Measurements from ENCODE around the gene GALNT14.
A peak's percentile ranks its signal among the peaks of the same experiment; 100 is the strongest.
"Not testable (repeated sequence)": the region's sequence is repeated elsewhere in the genome, so short reads cannot be mapped to it uniquely, and the experiment has no call there.

GALNT14 gene

DNA sequence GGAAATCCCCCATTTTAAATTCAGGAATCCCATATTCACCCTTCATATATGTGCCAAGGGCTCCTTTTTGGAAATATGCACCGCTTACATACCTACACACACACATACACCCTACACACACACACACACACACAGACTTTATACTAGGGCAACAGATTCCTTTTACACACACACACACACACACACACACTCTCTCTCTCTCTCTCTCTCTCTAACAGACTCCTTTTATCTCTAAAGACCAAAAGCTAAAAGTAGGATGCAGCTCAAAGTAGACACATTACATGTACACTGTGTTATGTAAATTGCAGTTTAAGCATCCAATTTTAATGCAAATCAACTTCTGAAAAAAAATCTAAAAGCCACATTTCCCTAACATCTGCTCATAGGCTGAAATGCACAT, 200.0 kb downstream of the GALNT14 start:
- DNase-seq (ENCODE audit: low spot score), result no peak

DNA sequence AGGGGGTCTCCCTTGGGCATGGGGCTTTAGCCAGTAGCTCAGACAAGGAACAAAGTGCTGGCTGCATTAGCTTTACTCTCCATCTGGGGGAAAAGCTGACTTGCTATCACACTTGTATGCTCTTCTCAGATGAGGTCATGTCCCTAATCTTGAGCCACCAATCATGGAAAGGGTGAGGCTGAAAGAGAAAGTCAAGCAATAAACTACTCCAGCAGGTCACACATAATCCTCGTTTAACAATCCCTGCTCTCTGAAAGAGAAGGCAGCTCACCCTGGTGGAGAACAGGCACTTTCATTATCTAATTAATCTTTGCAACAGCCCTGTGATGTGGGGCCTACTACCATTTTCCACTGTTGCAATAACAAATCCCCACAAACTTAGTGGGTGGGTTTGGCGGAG, 201.3 kb downstream of the GALNT14 start:
- no peak for DNase-seq (ENCODE audit: low spot score)

DNA sequence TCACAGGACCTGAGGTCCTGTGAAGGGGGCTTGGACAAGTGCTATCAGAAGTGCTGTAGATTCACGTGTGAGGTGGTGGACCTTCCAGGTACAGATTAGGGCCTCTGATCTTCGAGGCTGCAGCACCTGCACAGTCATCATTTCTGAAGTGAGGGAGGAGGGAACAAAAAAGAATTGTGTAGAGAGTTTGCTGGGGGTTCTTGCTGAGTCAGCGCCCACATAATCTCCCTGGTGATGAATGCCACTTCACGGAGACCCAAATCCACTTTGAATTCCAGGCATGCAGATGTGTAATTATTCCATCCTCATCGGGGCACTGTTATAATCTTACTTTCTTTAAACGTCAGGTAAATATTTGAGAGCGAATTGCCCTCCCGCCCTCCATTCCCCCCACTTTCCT, 202.4 kb downstream of the GALNT14 start:
- no peak for DNase-seq (ENCODE audit: low spot score)

DNA sequence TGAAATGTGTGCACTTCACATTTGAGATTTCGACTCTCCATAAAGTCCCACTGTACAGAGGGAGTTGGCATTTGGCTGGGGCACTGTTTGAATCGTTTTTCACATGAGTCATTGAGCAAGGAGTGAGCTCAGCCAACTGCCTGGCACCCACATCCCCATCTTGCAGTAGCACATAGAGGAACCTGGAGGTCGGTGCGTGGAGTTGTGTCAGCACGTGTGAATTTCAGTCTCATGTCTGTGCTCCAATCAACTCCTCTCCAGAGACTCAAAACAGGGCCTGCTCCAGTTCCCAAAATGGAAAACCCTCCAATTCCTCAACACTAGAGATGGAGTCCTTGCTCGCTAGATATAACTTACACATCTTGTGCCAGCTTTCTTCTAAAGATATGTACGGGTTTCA, 204.2 kb downstream of the GALNT14 start:
- DNase-seq (ENCODE audit: low spot score), result no peak

DNA sequence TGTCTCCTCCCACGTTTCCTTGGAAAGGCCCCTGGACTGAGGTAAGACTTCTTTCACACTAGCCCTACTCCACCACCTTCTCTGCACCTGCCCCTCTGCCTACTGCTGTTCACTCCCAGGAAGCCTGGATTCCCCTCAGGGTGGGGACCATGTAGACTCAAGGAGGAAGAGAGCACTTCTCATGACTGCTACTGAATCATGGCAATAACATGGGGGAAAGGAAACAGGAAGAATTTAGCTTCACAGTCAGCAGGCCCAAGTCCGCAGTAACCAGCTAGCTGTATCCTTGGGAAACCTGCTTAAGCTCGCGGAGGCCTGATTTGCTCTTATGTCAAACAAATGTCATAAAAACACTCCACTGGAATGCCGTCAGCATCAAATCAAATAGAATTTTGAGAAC, 204.7 kb downstream of the GALNT14 start:
- no peak for DNase-seq (ENCODE audit: low spot score)

DNA sequence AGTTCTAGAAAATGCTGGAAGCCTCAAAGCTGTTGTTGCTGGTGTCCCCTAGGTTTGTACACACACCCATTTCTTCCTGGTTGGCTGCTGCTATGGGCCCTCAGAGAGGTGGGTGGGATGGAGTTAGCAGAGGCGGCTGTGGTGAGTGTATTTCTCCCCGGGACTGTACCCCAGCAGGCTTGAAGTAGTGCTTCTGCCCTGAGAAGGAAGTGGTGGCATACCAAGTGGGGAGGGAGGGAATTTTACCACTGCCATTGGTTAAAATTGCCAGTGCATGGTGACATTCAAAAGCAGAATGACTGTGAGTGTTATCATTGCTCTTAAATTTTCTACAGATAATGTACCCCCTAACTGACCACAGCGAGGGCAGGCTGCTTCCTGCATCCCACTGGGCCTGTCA, 205.4 kb downstream of the GALNT14 start:
- no peak for DNase-seq (ENCODE audit: low spot score)

DNA sequence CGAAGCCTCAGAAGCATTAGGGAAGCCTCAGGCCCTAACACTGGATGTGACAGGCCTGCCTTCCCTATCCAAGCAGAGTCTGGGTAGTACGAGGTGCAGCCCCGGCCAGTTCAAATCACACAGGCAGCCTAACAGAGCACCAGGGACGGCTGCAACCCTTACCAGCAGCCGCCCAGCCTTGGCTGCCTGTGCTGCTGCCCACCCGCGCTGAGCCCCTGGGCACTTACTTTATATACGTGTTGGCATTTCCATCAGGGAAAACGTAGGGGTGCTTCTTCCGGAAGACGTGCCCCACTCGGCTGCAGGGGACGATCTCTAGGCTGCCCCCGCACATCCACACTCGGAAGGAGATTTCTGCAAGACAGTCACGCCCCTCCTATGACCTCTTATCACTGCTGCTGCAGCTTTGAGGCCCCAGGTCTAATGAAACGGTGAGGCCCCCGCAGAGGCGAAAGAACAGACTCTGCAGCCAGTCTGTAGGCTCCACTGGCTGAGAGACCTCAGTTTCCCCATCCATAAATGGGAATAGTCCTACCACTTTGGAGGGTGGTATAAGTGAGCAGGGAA, 206.3 kb downstream of the GALNT14 start:
- no peak for DNase-seq (ENCODE audit: low spot score)

DNA sequence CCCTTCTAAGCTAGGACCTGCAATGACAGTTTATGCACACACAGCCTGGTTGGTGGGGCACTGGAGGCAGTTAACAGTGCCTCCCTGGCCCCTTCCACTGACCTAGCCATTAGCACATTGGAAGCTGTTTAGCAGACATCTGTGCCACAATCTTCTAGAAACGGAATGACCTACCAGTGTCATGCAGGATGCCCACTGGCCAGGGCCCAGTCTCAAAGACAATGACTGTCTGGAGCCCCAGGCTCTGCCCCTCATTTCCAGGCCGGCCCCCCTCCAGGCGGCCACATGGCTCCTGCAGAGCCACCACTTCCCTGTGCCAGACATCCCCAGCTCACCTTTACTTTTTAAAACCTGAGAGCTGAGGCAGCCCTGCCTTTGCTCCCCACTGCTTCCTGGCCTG, 207.5 kb downstream of the GALNT14 start:
- peak; percentile 25 for DNase-seq (ENCODE audit: low spot score)

DNA sequence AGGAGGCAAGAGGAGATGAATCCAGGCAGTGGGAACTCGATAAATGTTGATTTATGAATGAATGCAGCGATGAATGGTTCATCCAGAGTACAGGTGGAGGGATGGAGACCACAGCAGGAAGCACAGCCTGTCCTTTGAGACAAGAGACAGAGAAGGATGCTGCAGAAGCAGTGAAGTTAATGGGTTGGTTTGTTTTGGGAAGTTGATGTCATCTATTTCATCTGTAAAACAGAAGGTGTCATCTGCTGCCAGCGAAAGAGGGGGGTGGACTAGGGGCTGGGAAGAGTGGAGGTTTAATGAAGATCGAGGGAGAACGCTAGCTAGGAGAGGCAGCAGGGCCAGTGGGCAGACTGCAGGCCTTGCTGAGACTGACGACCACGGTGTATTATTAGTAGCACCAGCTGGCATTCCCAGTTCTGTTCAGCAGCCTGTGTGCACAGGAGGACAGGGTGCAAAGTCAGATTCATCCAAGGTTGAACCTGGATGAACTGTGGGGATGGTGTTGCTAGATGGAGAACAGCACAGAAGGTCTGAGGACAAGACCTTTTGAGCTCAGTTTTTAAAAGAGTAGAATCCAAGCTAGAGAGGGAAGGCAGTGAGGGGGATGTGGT, 210.7 kb downstream of the GALNT14 start:
- peak; percentile 60 for DNase-seq (ENCODE audit: low spot score)

DNA sequence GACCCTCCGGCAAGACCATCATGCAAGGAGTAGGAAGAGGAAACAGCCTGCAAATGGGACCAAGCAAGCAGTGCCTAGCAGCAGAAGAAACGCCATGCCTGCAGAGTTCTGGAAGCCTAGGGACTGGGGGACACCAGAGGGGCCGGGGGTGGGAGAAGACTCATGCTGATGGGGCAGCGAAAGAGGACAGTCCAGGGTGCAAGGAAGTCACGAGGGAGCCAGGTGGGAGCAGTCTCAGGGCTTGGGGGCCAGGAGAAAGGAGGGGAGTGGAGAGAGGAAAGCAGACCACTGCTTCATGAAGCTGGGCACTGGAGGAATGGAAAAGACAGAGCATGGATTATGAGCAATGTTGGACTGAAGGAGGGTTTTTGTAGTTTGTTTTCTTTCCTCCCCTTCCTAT, 211.6 kb downstream of the GALNT14 start:
- no peak for DNase-seq (ENCODE audit: low spot score)

DNA sequence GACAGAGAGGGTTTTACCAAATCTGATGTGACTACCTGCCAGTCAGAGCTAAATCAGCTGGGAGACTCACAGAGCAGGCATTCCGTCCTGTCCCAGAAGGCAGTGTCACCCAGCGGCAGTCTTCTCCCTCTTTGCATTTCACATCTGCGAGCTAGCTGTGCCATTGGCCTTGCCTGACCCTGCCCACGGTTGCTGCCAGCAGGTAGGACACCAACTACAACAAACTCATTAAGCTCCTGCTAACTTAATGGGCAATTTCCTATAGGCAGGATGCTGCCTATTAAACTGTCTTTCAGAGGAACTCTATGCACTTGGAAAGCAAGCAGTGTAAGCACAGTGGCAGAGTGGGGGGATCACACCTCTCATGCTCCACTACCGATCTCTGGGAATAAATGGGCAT, 214.6 kb downstream of the GALNT14 start:
- DNase-seq (ENCODE audit: low spot score), result no peak

DNA sequence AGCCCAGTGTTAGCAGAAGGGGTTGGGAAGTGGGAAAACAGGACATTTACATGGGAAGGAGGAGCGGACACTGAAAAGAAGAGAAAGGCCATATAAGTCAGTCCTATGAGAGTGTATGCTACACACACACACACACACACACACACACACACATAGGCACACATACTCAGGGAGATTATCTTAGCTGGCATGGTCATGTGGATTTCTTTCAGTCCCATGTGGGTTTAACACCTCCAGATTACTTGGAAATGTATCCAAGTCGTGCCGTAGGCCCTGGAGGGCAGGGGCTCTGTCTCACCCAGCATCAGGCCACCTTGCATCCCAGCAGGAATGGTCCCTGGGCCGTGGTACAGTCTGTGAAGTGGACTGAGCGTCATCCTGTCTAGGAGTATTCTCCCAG, 217.7 kb downstream of the GALNT14 start:
- DNase-seq (ENCODE audit: low spot score), result no peak

DNA sequence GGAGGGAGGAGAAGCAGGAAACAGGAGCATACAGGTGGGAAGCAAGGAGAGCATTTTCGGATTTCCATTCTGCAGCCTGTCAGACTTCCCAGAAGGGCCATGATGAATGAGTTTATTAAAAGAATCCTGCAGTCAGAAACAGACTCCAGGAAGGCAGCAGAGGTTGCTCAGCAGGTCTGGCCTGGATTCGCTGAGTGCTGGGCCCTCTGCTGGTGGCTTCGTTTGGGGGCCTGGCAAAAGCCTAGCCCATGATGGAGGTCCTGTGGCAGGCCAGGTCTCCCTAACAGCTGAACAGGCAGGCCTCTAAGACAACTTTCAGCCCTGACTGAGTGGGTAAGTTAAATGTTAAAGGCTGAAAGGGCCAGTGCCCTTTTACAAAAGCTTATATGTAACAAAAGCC, 222.8 kb downstream of the GALNT14 start:
- peak; percentile 7 for DNase-seq (ENCODE audit: low spot score)

DNA sequence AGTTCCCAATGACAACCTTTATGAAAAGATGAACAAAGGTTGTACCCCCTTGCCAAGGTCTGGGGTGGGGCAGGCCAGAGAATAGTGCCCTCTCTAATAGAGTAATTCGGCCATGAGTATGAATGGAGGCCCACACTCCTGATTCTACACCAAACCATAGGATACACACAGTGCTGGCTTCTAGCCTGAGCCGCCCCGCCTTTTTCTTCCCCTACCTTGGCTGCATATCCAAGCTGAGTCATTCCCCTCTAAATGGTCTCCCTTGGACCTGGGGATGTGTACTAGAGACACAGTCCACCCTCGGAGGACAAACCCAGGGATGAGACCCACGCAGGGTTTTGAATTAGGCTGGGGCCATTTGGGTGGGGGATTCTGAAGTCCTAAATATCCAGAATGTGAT, 223.8 kb downstream of the GALNT14 start:
- no peak for DNase-seq (ENCODE audit: low spot score)

DNA sequence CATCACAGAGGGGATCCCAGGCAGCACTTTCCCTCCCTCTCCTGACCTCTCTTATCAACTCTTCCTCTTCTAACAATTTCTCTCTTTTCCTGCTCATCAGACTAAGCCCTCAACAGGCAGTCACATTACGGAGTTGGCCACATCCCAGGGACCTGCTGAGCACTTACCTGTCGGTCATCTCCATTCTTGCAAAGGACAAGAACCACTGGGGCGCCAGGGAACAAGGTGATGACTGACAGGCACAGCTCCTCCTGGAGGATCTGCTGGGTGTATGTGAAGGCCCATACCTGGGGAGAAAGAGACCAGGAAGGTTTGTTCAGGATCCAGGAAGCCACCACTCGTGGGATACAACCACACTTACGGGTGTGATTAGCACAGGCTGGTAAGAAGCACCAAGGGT, 226.2 kb downstream of the GALNT14 start:
- no peak for DNase-seq (ENCODE audit: low spot score)

DNA sequence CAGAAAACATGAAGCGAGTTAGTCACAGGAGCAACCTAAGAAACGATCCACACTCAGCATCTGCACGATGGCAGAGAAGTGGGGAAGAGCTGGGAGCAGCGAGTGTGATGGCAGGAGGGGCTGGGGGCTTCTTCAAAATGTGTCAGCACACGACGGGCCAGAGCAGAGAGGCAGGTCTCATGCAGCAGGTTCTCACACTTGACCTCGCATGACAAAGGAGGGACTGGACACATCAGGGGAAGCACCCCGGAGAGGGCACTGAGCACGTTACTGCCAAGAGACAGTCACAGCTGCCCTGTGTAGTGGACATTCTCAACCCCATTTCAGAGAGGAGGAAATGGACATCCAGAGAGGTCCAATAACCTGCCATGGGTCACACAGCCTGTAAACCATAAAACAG, 226.9 kb downstream of the GALNT14 start:
- no peak for DNase-seq (ENCODE audit: low spot score)

DNA sequence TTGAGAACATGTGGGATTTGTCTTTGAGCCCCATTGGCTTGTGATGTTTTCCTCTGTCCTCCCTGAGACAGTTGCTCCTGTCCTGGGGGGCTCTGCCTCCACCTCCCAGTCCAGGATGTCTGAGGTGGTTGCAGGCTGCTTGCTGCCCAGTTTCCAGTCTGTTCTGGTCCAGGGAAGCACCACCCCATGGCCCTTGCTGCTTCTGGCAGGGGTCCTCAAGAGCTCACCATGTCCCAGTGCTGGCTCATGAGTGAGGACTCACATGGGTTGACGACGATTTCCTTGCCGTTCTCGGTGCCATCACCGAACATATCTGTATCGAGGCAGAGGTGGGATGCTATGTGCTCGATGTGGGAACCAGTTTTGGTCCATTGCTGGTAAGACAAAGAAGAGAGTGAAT, 227.6 kb downstream of the GALNT14 start:
- DNase-seq (ENCODE audit: low spot score), result no peak

DNA sequence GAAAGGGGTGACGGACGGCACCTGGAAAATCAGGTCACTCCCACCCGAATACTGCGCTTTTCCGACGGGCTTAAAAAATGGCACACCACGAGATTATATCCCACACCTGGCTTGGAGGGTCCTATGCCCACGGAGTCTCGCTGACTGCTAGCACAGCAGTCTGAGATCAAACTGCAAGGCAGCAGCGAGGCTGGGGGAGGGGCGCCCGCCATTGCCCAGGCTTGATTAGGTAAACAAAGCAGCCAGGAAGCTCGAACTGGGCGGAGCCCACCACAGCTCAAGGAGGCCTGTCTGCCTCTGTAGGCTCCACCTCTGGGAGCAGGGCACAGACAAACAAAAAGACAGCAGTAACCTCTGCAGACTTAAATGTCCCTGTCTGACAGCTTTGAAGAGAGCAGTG, 233.8 kb downstream of the GALNT14 start:
- DNase-seq (ENCODE audit: low spot score), result not testable (repeated sequence)

DNA sequence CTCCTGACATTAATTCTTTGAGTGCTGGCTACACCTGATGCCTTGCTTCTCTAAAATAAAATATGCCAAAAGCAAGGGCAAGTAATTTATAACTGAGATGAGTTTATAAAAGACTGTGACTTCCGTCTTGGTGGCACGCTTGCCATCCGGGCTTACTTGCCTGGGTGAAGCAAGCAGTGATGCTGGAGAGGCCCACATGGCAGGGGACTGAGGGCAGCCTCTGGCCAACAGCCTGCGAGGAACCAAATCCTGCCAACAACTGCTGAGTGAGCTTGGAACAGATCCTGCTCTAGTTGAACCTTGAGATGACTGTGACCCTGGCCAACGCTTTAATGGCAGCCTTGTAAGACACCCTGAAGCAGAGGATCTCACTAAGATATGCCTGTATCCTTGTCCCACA, 234.9 kb downstream of the GALNT14 start:
- DNase-seq (ENCODE audit: low spot score), result no peak

DNA sequence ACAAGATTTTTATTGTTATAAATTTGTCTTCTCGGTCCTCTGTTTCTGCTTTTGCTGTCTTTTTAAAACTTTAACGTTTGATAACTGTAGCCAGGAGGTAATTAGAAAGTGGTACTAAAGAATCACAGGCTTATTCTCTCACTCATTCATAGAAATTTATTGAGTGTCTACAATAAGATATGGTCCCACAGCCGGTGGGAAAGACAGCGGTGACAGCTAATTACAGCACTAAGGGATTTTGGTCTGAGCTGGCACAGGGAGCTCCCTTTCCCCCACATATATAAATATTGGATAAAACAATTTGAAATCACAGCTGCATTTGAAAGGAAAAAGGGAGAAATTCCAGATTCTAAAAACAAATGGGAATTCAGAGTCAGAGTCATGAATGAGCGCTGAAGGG, 237.9 kb downstream of the GALNT14 start:
- no peak for DNase-seq (ENCODE audit: low spot score)

DNA sequence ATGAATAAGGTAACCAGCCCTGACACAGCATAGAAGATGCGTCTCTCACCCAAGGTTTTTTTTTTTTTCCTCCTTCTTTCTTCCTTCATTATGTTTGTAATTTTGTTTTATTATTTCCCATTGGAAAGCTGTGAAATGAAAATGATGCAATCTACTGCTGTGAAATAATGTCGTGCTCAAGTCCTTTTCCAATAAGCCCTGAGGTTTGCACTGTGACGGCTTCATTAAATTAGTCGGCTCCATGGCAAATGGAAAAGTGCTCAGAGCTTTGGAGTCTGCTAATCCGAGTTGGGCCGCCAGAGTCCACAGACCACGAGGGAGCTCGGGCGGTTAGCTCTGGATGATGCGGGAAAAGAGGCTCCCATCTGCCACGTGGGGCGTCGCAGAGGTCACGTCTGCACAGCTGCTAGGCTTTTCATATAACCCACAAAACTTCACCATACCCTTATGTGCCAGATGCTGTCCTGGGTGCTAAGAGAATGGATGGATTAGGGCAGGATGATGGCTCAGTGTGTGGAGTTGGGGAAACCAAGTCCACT, 238.7 kb downstream of the GALNT14 start:
- no peak for DNase-seq (ENCODE audit: low spot score)

DNA sequence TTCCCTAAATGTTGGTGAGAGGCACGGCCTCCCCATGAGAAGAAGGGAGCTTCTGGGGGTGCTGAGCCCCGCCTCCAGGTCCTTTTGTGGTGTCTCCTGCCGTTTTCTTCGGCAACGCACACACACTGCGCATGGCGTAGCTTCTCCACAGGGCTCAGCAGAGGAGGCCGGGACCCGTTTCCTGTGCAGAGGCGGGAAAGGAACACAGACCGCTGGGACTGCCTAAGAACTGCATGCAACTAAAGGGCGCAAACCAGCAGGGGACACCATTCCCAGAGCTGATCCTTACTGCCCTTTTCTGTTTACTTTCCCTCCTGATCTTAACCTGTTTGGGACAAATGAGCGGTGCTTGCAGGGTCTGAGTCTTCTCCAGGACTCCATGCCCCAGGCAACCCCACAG, 240.7 kb downstream of the GALNT14 start:
- no peak for DNase-seq (ENCODE audit: low spot score)

DNA sequence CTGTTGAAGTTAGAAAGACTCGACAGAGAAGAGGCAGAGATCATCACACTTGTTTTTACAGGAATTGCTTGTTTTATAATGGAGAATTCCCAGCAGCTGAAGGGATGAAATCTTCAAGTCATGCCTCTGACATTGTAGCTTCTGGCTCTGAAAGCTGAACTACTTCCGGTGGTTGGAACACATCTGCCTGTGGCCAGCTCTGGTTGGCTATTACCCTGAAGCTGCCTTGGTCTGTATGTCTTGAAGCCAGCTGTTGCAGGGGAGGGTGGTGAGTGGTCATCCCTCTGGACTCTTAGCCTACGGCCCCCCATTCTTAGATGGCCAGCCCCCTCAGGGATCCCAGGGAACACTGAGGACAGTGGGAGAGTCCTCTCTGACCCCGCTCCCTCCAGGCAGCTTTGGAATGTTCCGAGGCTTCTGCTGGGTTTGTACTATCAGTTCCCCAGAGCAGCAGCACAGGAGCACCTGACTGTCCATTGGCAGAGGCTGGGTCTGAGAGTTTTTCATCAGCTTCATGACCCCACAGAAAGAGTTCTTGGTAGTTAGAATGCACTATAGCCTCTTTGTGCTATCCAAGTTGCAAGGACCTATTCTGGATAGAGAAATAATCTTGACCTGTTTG, 243.6 kb downstream of the GALNT14 start:
- DNase-seq (ENCODE audit: low spot score), result no peak

All from cerebellar cortex (tissue), 1 donor.